WTC11 (cell line): ENCODE measurements around the gene SORCS1. TPM values are rescaled to one million over a fixed set of nuclear protein-coding genes. Genes with fewer than 3 reads are reported as not detected.

Experiments
- ATAC-seq: fragments of 200-7000 bp; cut with Tn5 transposase; 2 replicates; pipeline ENCODE4 v1.10.0; 2021; ENCODE audit warnings: mild to moderate bottlenecking, moderate library complexity
- CTCF ChIA-PET: fragments of 300-600 bp; sonication (Branson Sonifier 250); formaldehyde crosslinking; loops from one replicate; lab custom pipeline; 2021; ENCODE audit warnings: antibody characterized with exemption; lab: Charles Lee
- POLR2A ChIA-PET: fragments of 350-600 bp; sonication (Branson Sonifier 250); formaldehyde crosslinking; loops from one replicate; lab custom pipeline; 2021; ENCODE audit warnings: antibody characterized with exemption; lab: Charles Lee
- DNase-seq: peaks from one replicate; pipeline ENCODE4 v3.0.0; 2021; ENCODE audit warnings: low spot score
- H3K27ac Mint-ChIP-seq: 2 replicates; pipeline ENCODE4 v1.8.0; 2021; ENCODE audit warnings: mixed read lengths
- H3K27me3 Mint-ChIP-seq: 2 replicates; pipeline ENCODE4 v1.8.0; 2021; ENCODE audit warnings: low read depth, mild to moderate bottlenecking, moderate library complexity, mixed read lengths
- H3K36me3 Mint-ChIP-seq: 2 replicates; pipeline ENCODE4 v1.8.0; 2021; ENCODE audit warnings: mixed read lengths
- H3K4me1 Mint-ChIP-seq: 2 replicates; pipeline ENCODE4 v1.8.0; 2022; ENCODE audit warnings: mixed read lengths
- H3K4me3 Mint-ChIP-seq: 2 replicates; pipeline ENCODE4 v1.8.0; 2021; ENCODE audit warnings: mild to moderate bottlenecking, moderate library complexity, mixed read lengths
- H3K9me3 Mint-ChIP-seq: 2 replicates; pipeline ENCODE4 v1.8.0; 2021; ENCODE audit warnings: mixed read lengths
- CREB1 ChIP-seq: sonication (generic); formaldehyde crosslinking; IDR thresholded peaks from 2 replicates; pipeline ENCODE4 v1.8.0; 2023; ENCODE audit warnings: mild to moderate bottlenecking, missing genetic modification reagents
- ETV6 ChIP-seq: sonication (generic); formaldehyde crosslinking; IDR thresholded peaks from 2 replicates; pipeline ENCODE4 v1.8.1; 2022; ENCODE audit warnings: mild to moderate bottlenecking, missing genetic modification reagents
- HMGA2 ChIP-seq: fragments of 250-450 bp; sonication (Bioruptor Pico); IDR thresholded peaks from 2 replicates; pipeline ENCODE4 v1.4.0; 2021; ENCODE audit warnings: mild to moderate bottlenecking, moderate library complexity
- IRF2 ChIP-seq: sonication (generic); formaldehyde crosslinking; IDR thresholded peaks from 2 replicates; pipeline ENCODE4 v1.8.0; 2022; ENCODE audit warnings: low read depth, missing genetic modification reagents, borderline replicate concordance
- NR1H2 ChIP-seq: sonication (generic); formaldehyde crosslinking; IDR thresholded peaks from 2 replicates; pipeline ENCODE4 v1.9.0; 2021; ENCODE audit warnings: mild to moderate bottlenecking, moderate library complexity, missing genetic modification reagents
- RELA ChIP-seq: sonication (generic); formaldehyde crosslinking; IDR thresholded peaks from 2 replicates; pipeline ENCODE4 v1.8.1; 2022; ENCODE audit warnings: missing genetic modification reagents, mild to moderate bottlenecking, borderline replicate concordance
- SMAD4 ChIP-seq: sonication (generic); formaldehyde crosslinking; IDR thresholded peaks from 2 replicates; pipeline ENCODE4 v1.8.0; 2022; ENCODE audit warnings: mild to moderate bottlenecking, missing genetic modification reagents
- SP1 ChIP-seq: sonication (generic); formaldehyde crosslinking; conservative IDR thresholded peaks from 2 replicates; pipeline ENCODE4 v1.8.1; 2022; ENCODE audit warnings: missing genetic modification reagents
- ZNF671 ChIP-seq: fragments of 250-450 bp; sonication (Bioruptor Pico); IDR thresholded peaks from 2 replicates; pipeline ENCODE4 v1.8.0; 2021; ENCODE audit warnings: mild to moderate bottlenecking
- total RNA-seq: library from RNA; stranded (reverse); gene quantifications from 3 replicates; pipeline ENCODE4 v1.2.3, GENCODE V29; 2021
- TF ChIP-seq, protein P1 (sequence below): sonication (generic); formaldehyde crosslinking; IDR thresholded peaks from 2 replicates; pipeline ENCODE4 v1.8.0; 2022; ENCODE audit warnings: mild to moderate bottlenecking, missing genetic modification reagents
- TF ChIP-seq, protein P2 (sequence below): sonication (generic); formaldehyde crosslinking; conservative IDR thresholded peaks from 2 replicates; pipeline ENCODE4 v1.8.1; 2023; ENCODE audit warnings: mild to moderate bottlenecking, low read depth, missing genetic modification reagents, moderate library complexity
- TF ChIP-seq, protein P3 (sequence below): fragments of 250-450 bp; sonication (Bioruptor Pico); IDR thresholded peaks from 2 replicates; pipeline ENCODE4 v1.9.0; 2021; ENCODE audit warnings: mild to moderate bottlenecking
- TF ChIP-seq, protein P4 (sequence below): sonication (generic); formaldehyde crosslinking; IDR thresholded peaks from 2 replicates; pipeline ENCODE4 v1.8.1; 2023; ENCODE audit warnings: mild to moderate bottlenecking, missing genetic modification reagents
- TF ChIP-seq, protein P5 (sequence below): sonication (generic); formaldehyde crosslinking; IDR thresholded peaks from 2 replicates; pipeline ENCODE4 v1.8.0; 2022; ENCODE audit warnings: mild to moderate bottlenecking, missing genetic modification reagents
- TF ChIP-seq, protein P6 (sequence below): sonication (generic); formaldehyde crosslinking; IDR thresholded peaks from 2 replicates; pipeline ENCODE4 v1.8.0; 2023; ENCODE audit warnings: missing genetic modification reagents
- TF ChIP-seq, protein P7 (sequence below): fragments of 250-450 bp; sonication (Bioruptor Pico); IDR thresholded peaks from 2 replicates; pipeline ENCODE4 v1.8.0; 2021; ENCODE audit warnings: mild to moderate bottlenecking

The SORCS1 gene
- total RNA-seq, 1 experiment from 2014 or later = 3.3 TPM

DNA sequence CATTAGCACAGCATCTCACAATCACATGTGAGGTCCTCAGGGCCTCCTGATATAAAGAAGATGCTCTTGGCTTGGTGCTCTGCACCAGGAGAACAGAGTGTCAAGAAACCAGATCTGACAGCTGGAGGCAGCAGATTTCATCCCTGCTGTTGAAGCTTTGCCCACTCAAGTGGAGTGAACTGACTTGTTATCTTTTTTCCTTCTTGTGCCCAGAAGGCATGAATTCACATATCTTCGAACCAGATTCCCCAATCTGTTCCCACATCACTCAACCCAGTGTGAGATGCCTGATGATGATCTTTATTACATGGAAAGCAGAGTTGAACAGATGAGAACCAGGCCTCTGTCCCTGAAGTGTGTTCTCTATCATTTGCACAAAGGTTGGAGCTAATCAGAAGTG lies 521.0 kb downstream of the SORCS1 start:
- no peak overlapping the region for H3K27ac Mint-ChIP-seq
- ATAC-seq = no peak
- TF ChIP-seq CREB1 = no peak
- TF ChIP-seq, protein P1, sequence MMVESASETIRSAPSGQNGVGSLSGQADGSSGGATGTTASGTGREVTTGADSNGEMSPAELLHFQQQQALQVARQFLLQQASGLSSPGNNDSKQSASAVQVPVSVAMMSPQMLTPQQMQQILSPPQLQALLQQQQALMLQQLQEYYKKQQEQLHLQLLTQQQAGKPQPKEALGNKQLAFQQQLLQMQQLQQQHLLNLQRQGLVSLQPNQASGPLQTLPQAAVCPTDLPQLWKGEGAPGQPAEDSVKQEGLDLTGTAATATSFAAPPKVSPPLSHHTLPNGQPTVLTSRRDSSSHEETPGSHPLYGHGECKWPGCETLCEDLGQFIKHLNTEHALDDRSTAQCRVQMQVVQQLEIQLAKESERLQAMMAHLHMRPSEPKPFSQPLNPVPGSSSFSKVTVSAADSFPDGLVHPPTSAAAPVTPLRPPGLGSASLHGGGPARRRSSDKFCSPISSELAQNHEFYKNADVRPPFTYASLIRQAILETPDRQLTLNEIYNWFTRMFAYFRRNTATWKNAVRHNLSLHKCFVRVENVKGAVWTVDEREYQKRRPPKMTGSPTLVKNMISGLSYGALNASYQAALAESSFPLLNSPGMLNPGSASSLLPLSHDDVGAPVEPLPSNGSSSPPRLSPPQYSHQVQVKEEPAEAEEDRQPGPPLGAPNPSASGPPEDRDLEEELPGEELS (CRISPR knock-in tag) = no peak
- TF ChIP-seq SP1 (CRISPR knock-in tag) = no peak
- TF ChIP-seq, protein P2, sequence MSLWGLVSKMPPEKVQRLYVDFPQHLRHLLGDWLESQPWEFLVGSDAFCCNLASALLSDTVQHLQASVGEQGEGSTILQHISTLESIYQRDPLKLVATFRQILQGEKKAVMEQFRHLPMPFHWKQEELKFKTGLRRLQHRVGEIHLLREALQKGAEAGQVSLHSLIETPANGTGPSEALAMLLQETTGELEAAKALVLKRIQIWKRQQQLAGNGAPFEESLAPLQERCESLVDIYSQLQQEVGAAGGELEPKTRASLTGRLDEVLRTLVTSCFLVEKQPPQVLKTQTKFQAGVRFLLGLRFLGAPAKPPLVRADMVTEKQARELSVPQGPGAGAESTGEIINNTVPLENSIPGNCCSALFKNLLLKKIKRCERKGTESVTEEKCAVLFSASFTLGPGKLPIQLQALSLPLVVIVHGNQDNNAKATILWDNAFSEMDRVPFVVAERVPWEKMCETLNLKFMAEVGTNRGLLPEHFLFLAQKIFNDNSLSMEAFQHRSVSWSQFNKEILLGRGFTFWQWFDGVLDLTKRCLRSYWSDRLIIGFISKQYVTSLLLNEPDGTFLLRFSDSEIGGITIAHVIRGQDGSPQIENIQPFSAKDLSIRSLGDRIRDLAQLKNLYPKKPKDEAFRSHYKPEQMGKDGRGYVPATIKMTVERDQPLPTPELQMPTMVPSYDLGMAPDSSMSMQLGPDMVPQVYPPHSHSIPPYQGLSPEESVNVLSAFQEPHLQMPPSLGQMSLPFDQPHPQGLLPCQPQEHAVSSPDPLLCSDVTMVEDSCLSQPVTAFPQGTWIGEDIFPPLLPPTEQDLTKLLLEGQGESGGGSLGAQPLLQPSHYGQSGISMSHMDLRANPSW (CRISPR knock-in tag) = no peak
- TF ChIP-seq SMAD4 (CRISPR knock-in tag) = no peak
- TF ChIP-seq, protein P3, sequence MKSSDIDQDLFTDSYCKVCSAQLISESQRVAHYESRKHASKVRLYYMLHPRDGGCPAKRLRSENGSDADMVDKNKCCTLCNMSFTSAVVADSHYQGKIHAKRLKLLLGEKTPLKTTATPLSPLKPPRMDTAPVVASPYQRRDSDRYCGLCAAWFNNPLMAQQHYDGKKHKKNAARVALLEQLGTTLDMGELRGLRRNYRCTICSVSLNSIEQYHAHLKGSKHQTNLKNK (CRISPR knock-in tag) = no peak
- TF ChIP-seq, protein P4, sequence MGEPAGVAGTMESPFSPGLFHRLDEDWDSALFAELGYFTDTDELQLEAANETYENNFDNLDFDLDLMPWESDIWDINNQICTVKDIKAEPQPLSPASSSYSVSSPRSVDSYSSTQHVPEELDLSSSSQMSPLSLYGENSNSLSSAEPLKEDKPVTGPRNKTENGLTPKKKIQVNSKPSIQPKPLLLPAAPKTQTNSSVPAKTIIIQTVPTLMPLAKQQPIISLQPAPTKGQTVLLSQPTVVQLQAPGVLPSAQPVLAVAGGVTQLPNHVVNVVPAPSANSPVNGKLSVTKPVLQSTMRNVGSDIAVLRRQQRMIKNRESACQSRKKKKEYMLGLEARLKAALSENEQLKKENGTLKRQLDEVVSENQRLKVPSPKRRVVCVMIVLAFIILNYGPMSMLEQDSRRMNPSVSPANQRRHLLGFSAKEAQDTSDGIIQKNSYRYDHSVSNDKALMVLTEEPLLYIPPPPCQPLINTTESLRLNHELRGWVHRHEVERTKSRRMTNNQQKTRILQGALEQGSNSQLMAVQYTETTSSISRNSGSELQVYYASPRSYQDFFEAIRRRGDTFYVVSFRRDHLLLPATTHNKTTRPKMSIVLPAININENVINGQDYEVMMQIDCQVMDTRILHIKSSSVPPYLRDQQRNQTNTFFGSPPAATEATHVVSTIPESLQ (CRISPR knock-in tag) = no peak
- TF ChIP-seq, protein P5, sequence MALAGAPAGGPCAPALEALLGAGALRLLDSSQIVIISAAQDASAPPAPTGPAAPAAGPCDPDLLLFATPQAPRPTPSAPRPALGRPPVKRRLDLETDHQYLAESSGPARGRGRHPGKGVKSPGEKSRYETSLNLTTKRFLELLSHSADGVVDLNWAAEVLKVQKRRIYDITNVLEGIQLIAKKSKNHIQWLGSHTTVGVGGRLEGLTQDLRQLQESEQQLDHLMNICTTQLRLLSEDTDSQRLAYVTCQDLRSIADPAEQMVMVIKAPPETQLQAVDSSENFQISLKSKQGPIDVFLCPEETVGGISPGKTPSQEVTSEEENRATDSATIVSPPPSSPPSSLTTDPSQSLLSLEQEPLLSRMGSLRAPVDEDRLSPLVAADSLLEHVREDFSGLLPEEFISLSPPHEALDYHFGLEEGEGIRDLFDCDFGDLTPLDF (CRISPR knock-in tag) = no peak
- no peak for TF ChIP-seq IRF2 (CRISPR knock-in tag)
- TF ChIP-seq NR1H2 (CRISPR knock-in tag) = no peak
- no peak for TF ChIP-seq HMGA2
- TF ChIP-seq, protein P6, sequence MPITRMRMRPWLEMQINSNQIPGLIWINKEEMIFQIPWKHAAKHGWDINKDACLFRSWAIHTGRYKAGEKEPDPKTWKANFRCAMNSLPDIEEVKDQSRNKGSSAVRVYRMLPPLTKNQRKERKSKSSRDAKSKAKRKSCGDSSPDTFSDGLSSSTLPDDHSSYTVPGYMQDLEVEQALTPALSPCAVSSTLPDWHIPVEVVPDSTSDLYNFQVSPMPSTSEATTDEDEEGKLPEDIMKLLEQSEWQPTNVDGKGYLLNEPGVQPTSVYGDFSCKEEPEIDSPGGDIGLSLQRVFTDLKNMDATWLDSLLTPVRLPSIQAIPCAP (CRISPR knock-in tag) = no peak
- TF ChIP-seq, protein P7, sequence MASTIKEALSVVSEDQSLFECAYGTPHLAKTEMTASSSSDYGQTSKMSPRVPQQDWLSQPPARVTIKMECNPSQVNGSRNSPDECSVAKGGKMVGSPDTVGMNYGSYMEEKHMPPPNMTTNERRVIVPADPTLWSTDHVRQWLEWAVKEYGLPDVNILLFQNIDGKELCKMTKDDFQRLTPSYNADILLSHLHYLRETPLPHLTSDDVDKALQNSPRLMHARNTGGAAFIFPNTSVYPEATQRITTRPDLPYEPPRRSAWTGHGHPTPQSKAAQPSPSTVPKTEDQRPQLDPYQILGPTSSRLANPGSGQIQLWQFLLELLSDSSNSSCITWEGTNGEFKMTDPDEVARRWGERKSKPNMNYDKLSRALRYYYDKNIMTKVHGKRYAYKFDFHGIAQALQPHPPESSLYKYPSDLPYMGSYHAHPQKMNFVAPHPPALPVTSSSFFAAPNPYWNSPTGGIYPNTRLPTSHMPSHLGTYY (CRISPR knock-in tag) = no peak
- no peak for TF ChIP-seq ETV6
- no peak for TF ChIP-seq ZNF671 (CRISPR knock-in tag)
- ChIA-PET POLR2A (no interaction called here), CTCF (no interaction called here)
- no peaks in the 10 kb centered on the region for H3K36me3 Mint-ChIP-seq
- H3K9me3 Mint-ChIP-seq = no peaks in the 10 kb centered on the region
- DNase-seq = no peak
- H3K4me1 Mint-ChIP-seq = peaks cover 2% of the 10 kb centered on the region
- H3K27me3 Mint-ChIP-seq = no peaks in the 10 kb centered on the region
- no peak overlapping the region for H3K4me3 Mint-ChIP-seq

DNA sequence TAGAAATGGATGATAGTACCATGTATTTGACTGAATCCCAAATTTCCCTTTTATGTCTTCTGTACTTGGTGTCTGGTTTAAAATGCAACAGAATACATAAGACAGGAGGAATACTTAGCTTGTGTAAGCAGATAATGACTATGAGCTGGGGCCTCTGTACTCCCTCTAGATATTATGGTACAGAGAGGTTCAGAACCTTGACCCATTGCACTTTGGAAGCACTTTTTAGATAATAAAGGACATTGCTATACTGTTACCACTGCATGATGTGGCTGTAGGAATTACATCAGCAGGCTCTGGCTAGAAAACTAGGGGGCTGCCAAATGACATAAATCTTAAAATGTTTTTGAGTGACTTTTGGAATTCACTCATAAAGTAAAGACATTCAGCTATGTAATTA lies 526.6 kb downstream of the SORCS1 start:
- DNase-seq = no peak
- ATAC-seq = no peak
- Mint-ChIP-seq H3K27me3 (no peaks in the 10 kb centered on the region), H3K9me3 (no peaks in the 10 kb centered on the region), H3K4me1 (no peaks in the 10 kb centered on the region), H3K36me3 (no peaks in the 10 kb centered on the region), H3K4me3 (no peak overlapping the region), H3K27ac (no peak overlapping the region)
- ChIA-PET POLR2A (no interaction called here), CTCF (no interaction called here)
- no peak for TF ChIP-seq RELA (CRISPR knock-in tag)
- TF ChIP-seq CREB1 = no peak
